ENCODE measurements around the gene PPARD.

Gene PPARD

GRCh38 chr6:35367646-35368037 is 25.3 kb downstream of the PPARD start:
- TF ChIP-seq CTCF (IDR thresholded peaks at IDR 0.05; ENCODE audit: insufficient read depth, missing control alignments), result no peak
- DNase-seq (ENCODE audit: insufficient read length, low spot score) (no peak), FAIRE-seq (no peak)

GRCh38 chr6:35368038-35368887 is 25.9 kb downstream of the PPARD start:
- DNase-seq (ENCODE audit: insufficient read length, low spot score) (no peak), FAIRE-seq (no peak)

GRCh38 chr6:35370124-35370741 is 27.9 kb downstream of the PPARD start:
- FAIRE-seq, result no peak
- no peak for TF ChIP-seq CTCF (IDR thresholded peaks at IDR 0.05; ENCODE audit: insufficient read depth, missing control alignments)
- DNase-seq (ENCODE audit: insufficient read length, low spot score), result no peak

More at GRCh38 chr6:35368038-35368887, 25.9 kb downstream of the PPARD start:
- no peak for TF ChIP-seq CTCF (IDR thresholded peaks at IDR 0.05; ENCODE audit: insufficient read depth, missing control alignments)

- no peak for FAIRE-seq
- no peak for DNase-seq (ENCODE audit: insufficient read length, low spot score)
Observed at GRCh38 chr6:35370785-35371493, 28.6 kb downstream of the PPARD start.

GRCh38 chr6:35371494-35372262 is 29.3 kb downstream of the PPARD start:
- FAIRE-seq (no peak), DNase-seq (ENCODE audit: insufficient read length, low spot score) (no peak)
- no peak for TF ChIP-seq CTCF (IDR thresholded peaks at IDR 0.05; ENCODE audit: insufficient read depth, missing control alignments)

More at GRCh38 chr6:35370785-35371493, 28.6 kb downstream of the PPARD start:
- no peak for TF ChIP-seq CTCF (IDR thresholded peaks at IDR 0.05; ENCODE audit: insufficient read depth, missing control alignments)

- FAIRE-seq (no peak), DNase-seq (ENCODE audit: insufficient read length, low spot score) (no peak)
- TF ChIP-seq CTCF (IDR thresholded peaks at IDR 0.05; ENCODE audit: insufficient read depth, missing control alignments), result no peak
Observed at GRCh38 chr6:35372633-35373032, 30.3 kb downstream of the PPARD start.

Data from D721Med (cell line).